Esophagus muscularis mucosa (tissue), 3 donors: ENCODE measurements around the gene GABARAPL1.

Source experiments
- POLR2A ChIP-seq: fragments of 450-650 bp; IDR thresholded peaks from one replicate; pipeline ENCODE4 v1.6.1; 2017; ENCODE audit warnings: antibody characterized with exemption, moderate library complexity, mild to moderate bottlenecking, low read depth
- POLR2AphosphoS5 ChIP-seq, 2 donors: sonication (generic); formaldehyde crosslinking; IDR thresholded peaks; one replicate each; pipeline ENCODE4 v1.6.1; 2017; ENCODE audit warnings: antibody characterized with exemption in 2 of 2
- TF ChIP-seq, protein P1 (sequence below), 3 experiments: fragments of 200-600 bp in 2 of 3; fragments of 450-650 bp in 1 of 3; sonication (generic) in 2 of 3; IDR thresholded peaks; one replicate each; pipeline ENCODE4 v1.5.1; 2017 to 2019; ENCODE audit warnings: antibody characterized with exemption in 3 of 3, mild to moderate bottlenecking in 2 of 3, moderate library complexity in 1 of 3

DNA sequence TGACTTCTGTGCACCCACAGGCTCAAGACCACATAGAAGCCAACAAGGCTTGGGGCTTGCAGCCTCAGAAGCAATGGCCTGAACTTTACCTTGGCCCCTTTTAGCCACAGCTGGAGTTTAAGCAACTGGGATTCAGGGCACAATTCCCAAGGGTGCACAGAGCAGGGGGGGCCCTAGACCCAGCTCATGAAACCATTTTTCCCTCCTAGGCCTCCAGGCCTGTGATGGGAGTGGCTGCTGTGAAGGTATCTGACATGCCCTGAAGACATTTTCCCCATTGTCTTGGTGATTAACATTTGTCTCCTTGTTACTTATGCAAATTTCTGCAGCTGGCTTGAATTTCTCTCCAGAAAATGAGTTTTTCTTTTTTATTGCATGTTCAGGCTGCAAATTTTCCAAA is 21.9 kb downstream of the GABARAPL1 start:
- TF ChIP-seq POLR2A (no peak), POLR2AphosphoS5 (IDR thresholded peaks at IDR 0.05) (no peak)
- TF ChIP-seq, protein P1, sequence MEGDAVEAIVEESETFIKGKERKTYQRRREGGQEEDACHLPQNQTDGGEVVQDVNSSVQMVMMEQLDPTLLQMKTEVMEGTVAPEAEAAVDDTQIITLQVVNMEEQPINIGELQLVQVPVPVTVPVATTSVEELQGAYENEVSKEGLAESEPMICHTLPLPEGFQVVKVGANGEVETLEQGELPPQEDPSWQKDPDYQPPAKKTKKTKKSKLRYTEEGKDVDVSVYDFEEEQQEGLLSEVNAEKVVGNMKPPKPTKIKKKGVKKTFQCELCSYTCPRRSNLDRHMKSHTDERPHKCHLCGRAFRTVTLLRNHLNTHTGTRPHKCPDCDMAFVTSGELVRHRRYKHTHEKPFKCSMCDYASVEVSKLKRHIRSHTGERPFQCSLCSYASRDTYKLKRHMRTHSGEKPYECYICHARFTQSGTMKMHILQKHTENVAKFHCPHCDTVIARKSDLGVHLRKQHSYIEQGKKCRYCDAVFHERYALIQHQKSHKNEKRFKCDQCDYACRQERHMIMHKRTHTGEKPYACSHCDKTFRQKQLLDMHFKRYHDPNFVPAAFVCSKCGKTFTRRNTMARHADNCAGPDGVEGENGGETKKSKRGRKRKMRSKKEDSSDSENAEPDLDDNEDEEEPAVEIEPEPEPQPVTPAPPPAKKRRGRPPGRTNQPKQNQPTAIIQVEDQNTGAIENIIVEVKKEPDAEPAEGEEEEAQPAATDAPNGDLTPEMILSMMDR (IDR thresholded peaks at IDR 0.05): no peak
